OCI-LY3 (cell line): Measurements from ENCODE around the gene F8.

Experiments
- EZH2phosphoT487 ChIP-seq: fragments of 200-600 bp; shearing (Covaris generic); IDR thresholded peaks from 2 replicates; pipeline ENCODE4 v1.6.1; 2018; ENCODE audit warnings: antibody characterized with exemption, mixed run types, low read depth
- TF ChIP-seq, protein P1 (sequence below): fragments of 200-600, 300-600 bp; sonication (generic); IDR thresholded peaks from 2 replicates; pipeline ENCODE4 v1.5.1; 2014; ENCODE audit warnings: antibody characterized with exemption, low read length, low read depth

- TF ChIP-seq, protein P1, sequence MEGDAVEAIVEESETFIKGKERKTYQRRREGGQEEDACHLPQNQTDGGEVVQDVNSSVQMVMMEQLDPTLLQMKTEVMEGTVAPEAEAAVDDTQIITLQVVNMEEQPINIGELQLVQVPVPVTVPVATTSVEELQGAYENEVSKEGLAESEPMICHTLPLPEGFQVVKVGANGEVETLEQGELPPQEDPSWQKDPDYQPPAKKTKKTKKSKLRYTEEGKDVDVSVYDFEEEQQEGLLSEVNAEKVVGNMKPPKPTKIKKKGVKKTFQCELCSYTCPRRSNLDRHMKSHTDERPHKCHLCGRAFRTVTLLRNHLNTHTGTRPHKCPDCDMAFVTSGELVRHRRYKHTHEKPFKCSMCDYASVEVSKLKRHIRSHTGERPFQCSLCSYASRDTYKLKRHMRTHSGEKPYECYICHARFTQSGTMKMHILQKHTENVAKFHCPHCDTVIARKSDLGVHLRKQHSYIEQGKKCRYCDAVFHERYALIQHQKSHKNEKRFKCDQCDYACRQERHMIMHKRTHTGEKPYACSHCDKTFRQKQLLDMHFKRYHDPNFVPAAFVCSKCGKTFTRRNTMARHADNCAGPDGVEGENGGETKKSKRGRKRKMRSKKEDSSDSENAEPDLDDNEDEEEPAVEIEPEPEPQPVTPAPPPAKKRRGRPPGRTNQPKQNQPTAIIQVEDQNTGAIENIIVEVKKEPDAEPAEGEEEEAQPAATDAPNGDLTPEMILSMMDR: no peak
- TF ChIP-seq EZH2phosphoT487: no peak
Observed at GRCh38 chrX:155070038-155070437, 47.5 kb upstream of the F8 start.
